ENCODE measurements around the gene KDM8.

DNA sequence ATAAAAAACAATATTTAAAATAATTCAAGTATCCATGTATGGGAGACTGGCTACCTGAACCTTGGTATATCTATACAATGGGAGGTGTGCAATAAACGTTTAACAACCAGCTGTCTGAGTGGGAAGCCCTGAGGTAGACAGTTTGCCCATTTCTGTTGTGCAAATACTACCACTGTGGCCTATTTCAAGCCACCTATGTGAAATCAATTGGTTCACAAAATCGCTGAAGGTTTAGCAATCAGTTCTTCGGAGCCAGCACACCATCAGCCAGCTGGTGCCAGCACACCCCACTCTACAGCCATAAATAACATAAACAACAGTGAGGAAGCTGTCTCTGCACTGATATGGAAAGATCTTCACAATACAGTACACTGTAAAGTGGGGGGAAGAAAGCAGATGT, 46.7 kb upstream of the KDM8 start:
- TF ChIP-seq, protein P1, sequence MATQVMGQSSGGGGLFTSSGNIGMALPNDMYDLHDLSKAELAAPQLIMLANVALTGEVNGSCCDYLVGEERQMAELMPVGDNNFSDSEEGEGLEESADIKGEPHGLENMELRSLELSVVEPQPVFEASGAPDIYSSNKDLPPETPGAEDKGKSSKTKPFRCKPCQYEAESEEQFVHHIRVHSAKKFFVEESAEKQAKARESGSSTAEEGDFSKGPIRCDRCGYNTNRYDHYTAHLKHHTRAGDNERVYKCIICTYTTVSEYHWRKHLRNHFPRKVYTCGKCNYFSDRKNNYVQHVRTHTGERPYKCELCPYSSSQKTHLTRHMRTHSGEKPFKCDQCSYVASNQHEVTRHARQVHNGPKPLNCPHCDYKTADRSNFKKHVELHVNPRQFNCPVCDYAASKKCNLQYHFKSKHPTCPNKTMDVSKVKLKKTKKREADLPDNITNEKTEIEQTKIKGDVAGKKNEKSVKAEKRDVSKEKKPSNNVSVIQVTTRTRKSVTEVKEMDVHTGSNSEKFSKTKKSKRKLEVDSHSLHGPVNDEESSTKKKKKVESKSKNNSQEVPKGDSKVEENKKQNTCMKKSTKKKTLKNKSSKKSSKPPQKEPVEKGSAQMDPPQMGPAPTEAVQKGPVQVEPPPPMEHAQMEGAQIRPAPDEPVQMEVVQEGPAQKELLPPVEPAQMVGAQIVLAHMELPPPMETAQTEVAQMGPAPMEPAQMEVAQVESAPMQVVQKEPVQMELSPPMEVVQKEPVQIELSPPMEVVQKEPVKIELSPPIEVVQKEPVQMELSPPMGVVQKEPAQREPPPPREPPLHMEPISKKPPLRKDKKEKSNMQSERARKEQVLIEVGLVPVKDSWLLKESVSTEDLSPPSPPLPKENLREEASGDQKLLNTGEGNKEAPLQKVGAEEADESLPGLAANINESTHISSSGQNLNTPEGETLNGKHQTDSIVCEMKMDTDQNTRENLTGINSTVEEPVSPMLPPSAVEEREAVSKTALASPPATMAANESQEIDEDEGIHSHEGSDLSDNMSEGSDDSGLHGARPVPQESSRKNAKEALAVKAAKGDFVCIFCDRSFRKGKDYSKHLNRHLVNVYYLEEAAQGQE (IDR thresholded peaks at IDR 0.05; ENCODE audit: insufficient read depth in 1 of 2, low read depth in 2 of 2, low read length in 1 of 2): no peak
- TF ChIP-seq, protein P2, sequence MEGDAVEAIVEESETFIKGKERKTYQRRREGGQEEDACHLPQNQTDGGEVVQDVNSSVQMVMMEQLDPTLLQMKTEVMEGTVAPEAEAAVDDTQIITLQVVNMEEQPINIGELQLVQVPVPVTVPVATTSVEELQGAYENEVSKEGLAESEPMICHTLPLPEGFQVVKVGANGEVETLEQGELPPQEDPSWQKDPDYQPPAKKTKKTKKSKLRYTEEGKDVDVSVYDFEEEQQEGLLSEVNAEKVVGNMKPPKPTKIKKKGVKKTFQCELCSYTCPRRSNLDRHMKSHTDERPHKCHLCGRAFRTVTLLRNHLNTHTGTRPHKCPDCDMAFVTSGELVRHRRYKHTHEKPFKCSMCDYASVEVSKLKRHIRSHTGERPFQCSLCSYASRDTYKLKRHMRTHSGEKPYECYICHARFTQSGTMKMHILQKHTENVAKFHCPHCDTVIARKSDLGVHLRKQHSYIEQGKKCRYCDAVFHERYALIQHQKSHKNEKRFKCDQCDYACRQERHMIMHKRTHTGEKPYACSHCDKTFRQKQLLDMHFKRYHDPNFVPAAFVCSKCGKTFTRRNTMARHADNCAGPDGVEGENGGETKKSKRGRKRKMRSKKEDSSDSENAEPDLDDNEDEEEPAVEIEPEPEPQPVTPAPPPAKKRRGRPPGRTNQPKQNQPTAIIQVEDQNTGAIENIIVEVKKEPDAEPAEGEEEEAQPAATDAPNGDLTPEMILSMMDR (IDR thresholded peaks at IDR 0.05): no peak
- TF ChIP-seq POLR2AphosphoS5 (IDR thresholded peaks at IDR 0.05; ENCODE audit: low read depth, low read length) (no peak), SIN3A (IDR thresholded peaks at IDR 0.05; ENCODE audit: borderline replicate concordance, insufficient read depth, low read depth, low read length) (no peak)

Data from Panc1 (cell line).